Epidermal melanocyte (primary cell): ENCODE results near the gene BLZF1.
"Not testable (repeated sequence)": the region's sequence is repeated elsewhere in the genome, so short reads cannot be mapped to it uniquely, and the experiment has no call there.

Source experiments
- DNase-seq: peaks from one replicate; pipeline ENCODE4 v3.0.0; 2011; ENCODE audit warnings: low spot score; ENCODE audit not compliant: insufficient read length

Gene BLZF1

GRCh38 chr1:169348383-169349036, 19.5 kb upstream of the BLZF1 start:
- no peak for DNase-seq

- DNase-seq, result no peak
Observed at GRCh38 chr1:169360415-169360814, 7.6 kb upstream of the BLZF1 start.

- DNase-seq, result no peak
Observed at GRCh38 chr1:169361281-169361680, 6.7 kb upstream of the BLZF1 start.

- DNase-seq, result no peak
Observed at GRCh38 chr1:169363046-169363730, 4.8 kb upstream of the BLZF1 start.

- no peak for DNase-seq
Observed at GRCh38 chr1:169364948-169365347, 3.0 kb upstream of the BLZF1 start.

- DNase-seq, result no peak
Observed at GRCh38 chr1:169367096-169367685, 804 bp upstream of the BLZF1 start.

GRCh38 chr1:169368406-169368769, 393 bp downstream of the BLZF1 start:
- DNase-seq, result peak; percentile 12

- DNase-seq, result no peak
Observed at GRCh38 chr1:169371404-169371803, 3.4 kb downstream of the BLZF1 start.

GRCh38 chr1:169381162-169381561, 13.2 kb downstream of the BLZF1 start:
- DNase-seq, result no peak

GRCh38 chr1:169383449-169383848, 15.5 kb downstream of the BLZF1 start:
- no peak for DNase-seq

GRCh38 chr1:169387399-169387798, 19.4 kb downstream of the BLZF1 start:
- no peak for DNase-seq

- DNase-seq, result no peak
Observed at GRCh38 chr1:169390303-169390702, 22.3 kb downstream of the BLZF1 start.

GRCh38 chr1:169392406-169392805, 24.4 kb downstream of the BLZF1 start:
- DNase-seq, result no peak

GRCh38 chr1:169395955-169396354, 28.0 kb downstream of the BLZF1 start:
- DNase-seq, result no peak

- not testable (repeated sequence) for DNase-seq
Observed at GRCh38 chr1:169402578-169402977, 34.6 kb downstream of the BLZF1 start.

GRCh38 chr1:169408340-169408739, 40.3 kb downstream of the BLZF1 start:
- not testable (repeated sequence) for DNase-seq

GRCh38 chr1:169414952-169415351, 47.0 kb downstream of the BLZF1 start:
- no peak for DNase-seq

- DNase-seq, result no peak
Observed at GRCh38 chr1:169421309-169421708, 53.3 kb downstream of the BLZF1 start.

GRCh38 chr1:169426174-169426705, 58.2 kb downstream of the BLZF1 start:
- no peak for DNase-seq

- peak; percentile 27 for DNase-seq
Observed at GRCh38 chr1:169427081-169427641, 59.2 kb downstream of the BLZF1 start, which contains the start of gene CCDC181. Gene CCDC181, minus strand, starts transcription at chr1:169427474. Its CDS starts 2,547 bp downstream, at chr1:169424927.
